Caco-2 (cell line): ENCODE results near the gene NDUFA1. TPM values are rescaled to one million over a fixed set of nuclear protein-coding genes. Genes with fewer than 3 reads are reported as not detected.
"Not testable (repeated sequence)": the region's sequence is repeated elsewhere in the genome, so short reads cannot be mapped to it uniquely, and the experiment has no call there.

ENCODE experiments used
- BruUV-seq: library from RNA; stranded (reverse); fragments of 400-500 nt; replicated peaks from 2 replicates; lab custom pipeline; 2021; lab: Mats Ljungman, UMichigan
- CTCF ChIA-PET: fragments of 300-600 bp; sonication (Branson Sonifier 250); formaldehyde crosslinking; loops from one replicate; lab custom pipeline; 2022; ENCODE audit warnings: antibody characterized with exemption; lab: Charles Lee
- POLR2A ChIA-PET: fragments of 300-600 bp; sonication (Branson Sonifier 250); formaldehyde crosslinking; loops from one replicate; lab custom pipeline; 2022; ENCODE audit warnings: antibody characterized with exemption; lab: Charles Lee
- DNase-seq, 2 experiments: peaks; one replicate each; pipeline versions ENCODE4 v3.0.0 to v3.0.0-alpha.2; 2020 to 2022
- H3K27me3 ChIP-seq: replicated peaks from 2 replicates; pipeline ENCODE4 v1.6.0; 2011; ENCODE audit warnings: low read length; ENCODE audit not compliant: control insufficient read depth, insufficient read depth
- H3K36me3 ChIP-seq: 2 replicates; pipeline ENCODE4 v1.5.1; 2011; ENCODE audit warnings: low read length; ENCODE audit not compliant: control insufficient read depth, insufficient read depth
- H3K4me1 ChIP-seq: fragments of 250-450 bp; sonication (Bioruptor Pico); 2 replicates; pipeline ENCODE4 v1.5.1; 2020; ENCODE audit warnings: mild to moderate bottlenecking
- H3K4me3 ChIP-seq: 2 replicates; pipeline ENCODE4 v1.5.1; 2011; ENCODE audit warnings: low read depth, mild to moderate bottlenecking, control low read depth, low read length
- H3K9me3 ChIP-seq: fragments of 250-450 bp; sonication (Bioruptor Pico); 2 replicates; pipeline ENCODE4 v1.5.1; 2020; ENCODE audit warnings: mild to moderate bottlenecking, moderate library complexity
- H3K27ac Mint-ChIP-seq: one replicate; pipeline ENCODE4 v1.8.0; 2022; ENCODE audit warnings: mixed read lengths; ENCODE audit not compliant: unreplicated experiment
- H3K27me3 Mint-ChIP-seq: one replicate; pipeline ENCODE4 v1.8.0; 2022; ENCODE audit warnings: mixed read lengths; ENCODE audit not compliant: insufficient read depth, unreplicated experiment
- H3K36me3 Mint-ChIP-seq: one replicate; pipeline ENCODE4 v1.8.0; 2022; ENCODE audit warnings: mild to moderate bottlenecking, mixed read lengths; ENCODE audit not compliant: insufficient read depth, unreplicated experiment
- H3K4me1 Mint-ChIP-seq: one replicate; pipeline ENCODE4 v1.8.0; 2022; ENCODE audit warnings: low read depth, mixed read lengths; ENCODE audit not compliant: unreplicated experiment
- H3K4me3 Mint-ChIP-seq: one replicate; pipeline ENCODE4 v1.8.0; 2022; ENCODE audit warnings: mild to moderate bottlenecking, moderate library complexity, mixed read lengths; ENCODE audit not compliant: unreplicated experiment
- H3K9me3 Mint-ChIP-seq: one replicate; pipeline ENCODE4 v1.8.0; 2022; ENCODE audit warnings: mixed read lengths; ENCODE audit not compliant: unreplicated experiment
- CTCF ChIP-seq, 2 experiments: fragments of 200-600 bp in 1 of 2; IDR thresholded peaks; 1 replicate in 1 of 2; 2 replicates in 1 of 2; pipeline versions ENCODE4 v1.5.1 to v1.8.0; 2011 to 2022; ENCODE audit warnings: antibody characterized with exemption in 1 of 2, control low read depth in 1 of 2, inconsistent platforms in 1 of 2, low read depth in 1 of 2, low read length in 1 of 2, mild to moderate bottlenecking in 1 of 2, moderate library complexity in 1 of 2; ENCODE audit not compliant: insufficient read depth in 1 of 2, severe bottlenecking in 1 of 2, unreplicated experiment in 1 of 2
- intact Hi-C: fragments of 100-400 bp; cut with micrococcal nuclease; formaldehyde crosslinking; loops from one replicate; pipeline ENCODE4 v1.10.0; 2022; ENCODE audit not compliant: unreplicated experiment
- total RNA-seq: library from RNA; stranded (reverse); gene quantifications from 2 replicates; pipeline ENCODE4 v1.2.3, GENCODE V29; 2022

NDUFA1 gene
- total RNA-seq, 1 experiment from 2014 or later, result 82.6 TPM

- ChIA-PET CTCF (no interaction called here), POLR2A (no interaction called here)
These were observed 44.7 kb downstream of the NDUFA1 start for GRCh38 chrX:119916310-119916709.

GRCh38 chrX:119917877-119918276, 46.2 kb downstream of the NDUFA1 start:
- no peak overlapping the region for H3K4me3 Mint-ChIP-seq
- TF ChIP-seq CTCF (IDR thresholded peaks at IDR 0.05; ENCODE audit: insufficient read depth in 1 of 2, low read depth in 1 of 2, low read length in 1 of 2, severe bottlenecking in 1 of 2, unreplicated experiment in 1 of 2), result no peak
- H3K9me3 ChIP-seq, result no peaks in the 10 kb centered on the region
- H3K27me3 ChIP-seq, result no peaks in the 10 kb centered on the region
- no peaks in the 10 kb centered on the region for H3K9me3 Mint-ChIP-seq
- POLR2A ChIA-PET, result no interaction called here
- CTCF ChIA-PET, result no interaction called here
- no peak overlapping the region for H3K27ac Mint-ChIP-seq
- H3K4me1 ChIP-seq, result no peaks in the 10 kb centered on the region
- H3K4me1 Mint-ChIP-seq, result no peaks in the 10 kb centered on the region
- no peaks in the 10 kb centered on the region for H3K36me3 ChIP-seq
- BruUV-seq, result no TSS peak
- no peak overlapping the region for H3K4me3 ChIP-seq
- H3K36me3 Mint-ChIP-seq, result no peaks in the 10 kb centered on the region
- intact Hi-C loops, result no loop called here
- no peak for DNase-seq
- H3K27me3 Mint-ChIP-seq, result no peaks in the 10 kb centered on the region

More at GRCh38 chrX:119916310-119916709, 44.7 kb downstream of the NDUFA1 start:
- H3K27ac Mint-ChIP-seq, result no peak overlapping the region
- no peaks in the 10 kb centered on the region for H3K9me3 ChIP-seq
- no peaks in the 10 kb centered on the region for H3K27me3 ChIP-seq
- intact Hi-C loops, result no loop called here
- no peaks in the 10 kb centered on the region for H3K27me3 Mint-ChIP-seq
- H3K36me3 ChIP-seq, result no peaks in the 10 kb centered on the region
- no TSS peak for BruUV-seq
- H3K9me3 Mint-ChIP-seq, result no peaks in the 10 kb centered on the region
- no peaks in the 10 kb centered on the region for H3K36me3 Mint-ChIP-seq
- no peak overlapping the region for H3K4me3 Mint-ChIP-seq
- H3K4me1 ChIP-seq, result no peaks in the 10 kb centered on the region
- no peak for DNase-seq
- H3K4me1 Mint-ChIP-seq, result no peaks in the 10 kb centered on the region
- TF ChIP-seq CTCF (IDR thresholded peaks at IDR 0.05; ENCODE audit: insufficient read depth in 1 of 2, low read depth in 1 of 2, low read length in 1 of 2, severe bottlenecking in 1 of 2, unreplicated experiment in 1 of 2), result no peak
- no peak overlapping the region for H3K4me3 ChIP-seq

- H3K27ac Mint-ChIP-seq, result no peak overlapping the region
These were observed 48.4 kb downstream of the NDUFA1 start for GRCh38 chrX:119919835-119920585.

GRCh38 chrX:119922391-119922790, 50.8 kb downstream of the NDUFA1 start:
- DNase-seq, H3K27me3 Mint-ChIP-seq, H3K4me1 Mint-ChIP-seq, H3K36me3 ChIP-seq, H3K27me3 ChIP-seq, BruUV-seq, H3K4me3 ChIP-seq, H3K27ac Mint-ChIP-seq, H3K9me3 ChIP-seq, H3K9me3 Mint-ChIP-seq, H3K4me3 Mint-ChIP-seq, POLR2A ChIA-PET, intact Hi-C loops, H3K4me1 ChIP-seq, H3K36me3 Mint-ChIP-seq, CTCF ChIA-PET: not testable (repeated sequence)

More at GRCh38 chrX:119919835-119920585, 48.4 kb downstream of the NDUFA1 start:
- DNase-seq, result no peak
- CTCF ChIA-PET, result no interaction called here
- Mint-ChIP-seq H3K36me3 (no peaks in the 10 kb centered on the region), H3K4me1 (no peaks in the 10 kb centered on the region), H3K27me3 (no peaks in the 10 kb centered on the region), H3K4me3 (no peak overlapping the region), H3K9me3 (no peaks in the 10 kb centered on the region)
- H3K9me3 ChIP-seq, result no peaks in the 10 kb centered on the region
- no peak for TF ChIP-seq CTCF (IDR thresholded peaks at IDR 0.05; ENCODE audit: insufficient read depth in 1 of 2, low read depth in 1 of 2, low read length in 1 of 2, severe bottlenecking in 1 of 2, unreplicated experiment in 1 of 2)
- H3K27me3 ChIP-seq, result no peaks in the 10 kb centered on the region
- BruUV-seq, result no TSS peak
- POLR2A ChIA-PET, result no interaction called here
- intact Hi-C loops, result no loop called here
- no peaks in the 10 kb centered on the region for H3K36me3 ChIP-seq
- no peaks in the 10 kb centered on the region for H3K4me1 ChIP-seq
- H3K4me3 ChIP-seq, result no peak overlapping the region
